MCF 10A (cell line): Measurements from ENCODE around the gene CAMTA1. TPM values are rescaled to one million over a fixed set of nuclear protein-coding genes. Genes with fewer than 3 reads are reported as not detected.

Source experiments
- BruUV-seq: library from RNA; stranded (reverse); fragments of 400-500 nt; replicated peaks from 2 replicates; lab custom pipeline; 2021; lab: Mats Ljungman, UMichigan
- CTCF ChIA-PET: fragments of 300-600 bp; sonication (Branson Sonifier 250); formaldehyde crosslinking; extraction: SDS; loops from one replicate; lab custom pipeline; 2021; ENCODE audit warnings: antibody characterized with exemption, inconsistent platforms; lab: Yijun Ruan, JAX
- POLR2A ChIA-PET: fragments of 300-600, 350-650 bp; sonication (Branson Sonifier 250); formaldehyde crosslinking; extraction: SDS; loops from one replicate; lab custom pipeline; 2020; ENCODE audit warnings: antibody characterized with exemption, inconsistent platforms; lab: Yijun Ruan, JAX
- DNase-seq: peaks from one replicate; pipeline ENCODE4 v3.0.0-alpha.2; 2018; ENCODE audit not compliant: unreplicated experiment
- H3K27ac Mint-ChIP-seq: one replicate; pipeline ENCODE4 v1.8.0; 2022; ENCODE audit warnings: mild to moderate bottlenecking, low read depth, mixed read lengths; ENCODE audit not compliant: unreplicated experiment
- H3K27me3 Mint-ChIP-seq: one replicate; pipeline ENCODE4 v1.8.0; 2022; ENCODE audit warnings: mixed read lengths; ENCODE audit not compliant: insufficient read depth, unreplicated experiment
- H3K36me3 Mint-ChIP-seq: one replicate; pipeline ENCODE4 v1.8.0; 2022; ENCODE audit warnings: mild to moderate bottlenecking, moderate library complexity, mixed read lengths; ENCODE audit not compliant: insufficient read depth, unreplicated experiment
- H3K4me1 Mint-ChIP-seq: one replicate; pipeline ENCODE4 v1.8.0; 2022; ENCODE audit warnings: mixed read lengths; ENCODE audit not compliant: insufficient read depth, unreplicated experiment
- H3K4me3 Mint-ChIP-seq: one replicate; pipeline ENCODE4 v1.8.0; 2022; ENCODE audit warnings: mild to moderate bottlenecking, moderate library complexity, mixed read lengths; ENCODE audit not compliant: unreplicated experiment
- H3K9me3 Mint-ChIP-seq: one replicate; pipeline ENCODE4 v1.8.0; 2022; ENCODE audit warnings: mixed read lengths; ENCODE audit not compliant: unreplicated experiment
- CTCF ChIP-seq: fragments of 200-600 bp; IDR thresholded peaks from one replicate; pipeline ENCODE4 v1.8.0; 2022; ENCODE audit warnings: antibody characterized with exemption, mild to moderate bottlenecking; ENCODE audit not compliant: unreplicated experiment
- intact Hi-C: fragments of 100-400 bp; cut with micrococcal nuclease; formaldehyde crosslinking; loops from 2 replicates; pipeline ENCODE4 v1.14.1; 2022
- total RNA-seq: library from RNA; stranded (reverse); gene quantifications from 2 replicates; pipeline ENCODE4 v1.2.3, GENCODE V29; 2022

Gene CAMTA1
- total RNA-seq, 1 experiment from 2014 or later: 74.1 TPM

- CTCF ChIA-PET: no interaction called here
Measured at GRCh38 chr1:7613851-7614205, 828.6 kb downstream of the CAMTA1 start.

GRCh38 chr1:7614576-7615074, 829.4 kb downstream of the CAMTA1 start:
- Mint-ChIP-seq H3K27ac (no peak overlapping the region), H3K4me3 (no peak overlapping the region), H3K27me3 (peaks cover 53% of the 10 kb centered on the region), H3K4me1 (no peaks in the 10 kb centered on the region), H3K36me3 (peaks cover 7% of the 10 kb centered on the region), H3K9me3 (no peaks in the 10 kb centered on the region)
- ChIA-PET CTCF (no interaction called here), POLR2A (no interaction called here)
- TF ChIP-seq CTCF: no peak
- intact Hi-C loops: no loop called here
- no peak for DNase-seq
- BruUV-seq: no TSS peak

More at GRCh38 chr1:7613851-7614205, 828.6 kb downstream of the CAMTA1 start:
- DNase-seq: no peak
- intact Hi-C loops: no loop called here
- TF ChIP-seq CTCF: no peak
- H3K4me3 Mint-ChIP-seq: no peak overlapping the region
- BruUV-seq: no TSS peak
- H3K9me3 Mint-ChIP-seq: no peaks in the 10 kb centered on the region
- POLR2A ChIA-PET: no interaction called here
- H3K36me3 Mint-ChIP-seq: peaks cover 7% of the 10 kb centered on the region
- H3K27ac Mint-ChIP-seq: no peak overlapping the region
- H3K4me1 Mint-ChIP-seq: no peaks in the 10 kb centered on the region
- peaks cover 51% of the 10 kb centered on the region for H3K27me3 Mint-ChIP-seq

GRCh38 chr1:7615138-7615537, 829.9 kb downstream of the CAMTA1 start:
- BruUV-seq: no TSS peak
- DNase-seq: no peak
- Mint-ChIP-seq H3K27me3 (peaks cover 56% of the 10 kb centered on the region), H3K9me3 (no peaks in the 10 kb centered on the region), H3K4me1 (no peaks in the 10 kb centered on the region), H3K36me3 (peaks cover 7% of the 10 kb centered on the region), H3K27ac (no peak overlapping the region), H3K4me3 (no peak overlapping the region)
- ChIA-PET POLR2A (no interaction called here), CTCF (no interaction called here)
- TF ChIP-seq CTCF: no peak
- intact Hi-C loops: no loop called here

- Mint-ChIP-seq H3K27me3 (peaks cover 68% of the 10 kb centered on the region), H3K4me1 (no peaks in the 10 kb centered on the region), H3K36me3 (peaks cover 7% of the 10 kb centered on the region), H3K4me3 (no peak overlapping the region), H3K27ac (no peak overlapping the region), H3K9me3 (no peaks in the 10 kb centered on the region)
- POLR2A ChIA-PET: interaction anchor here (1.0 kb wide), 1 partner anchor 21 kb away, joined by 3 read pairs; no protein-coding TSS in a partner anchor
- intact Hi-C loops: no loop called here
- BruUV-seq: no TSS peak
- CTCF ChIA-PET: no interaction called here
- no peak for TF ChIP-seq CTCF
- DNase-seq: peak; percentile 49
Measured at GRCh38 chr1:7616076-7616832, 831.0 kb downstream of the CAMTA1 start.
